HEK293 (cell line): ENCODE data around the gene PLA2G4C.

Experiments
- CTCF ChIA-PET: fragments of 350-600 bp; formaldehyde crosslinking; extraction: SDS; loops from one replicate; lab custom pipeline; 2021; ENCODE audit warnings: antibody characterized with exemption; lab: Yijun Ruan, JAX
- POLR2A ChIA-PET: fragments of 300-600 bp; formaldehyde crosslinking; extraction: SDS; loops from one replicate; lab custom pipeline; 2020; ENCODE audit warnings: antibody characterized with exemption, inconsistent platforms; lab: Yijun Ruan, JAX
- H3K27ac ChIP-seq: fragments of 200-500 bp; sonication (Bioruptor generic); 2 replicates; pipeline ENCODE4 v1.5.1; 2014; ENCODE audit warnings: low read depth, low read length, control low read depth, inconsistent platforms; ENCODE audit errors: extremely low read depth
- H3K36me3 ChIP-seq, 2 experiments: fragments of 200-500 bp in 1 of 2; sonication (Bioruptor generic) in 1 of 2; 1 replicate in 1 of 2; 2 replicates in 1 of 2; pipeline ENCODE4 v1.5.1; 2014 to 2017; ENCODE audit warnings: inconsistent platforms in 2 of 2, low read length in 2 of 2; ENCODE audit not compliant: control insufficient read depth in 2 of 2, insufficient read depth in 1 of 2
- H3K4me1 ChIP-seq: fragments of 200-500 bp; sonication (Bioruptor generic); 2 replicates; pipeline ENCODE4 v1.5.1; 2014; ENCODE audit warnings: mild to moderate bottlenecking, low read length, inconsistent platforms; ENCODE audit not compliant: control insufficient read depth, insufficient read depth
- H3K4me3 ChIP-seq: 2 replicates; pipeline ENCODE4 v1.5.1; 2011; ENCODE audit warnings: low read depth, mild to moderate bottlenecking, control low read depth, low read length, moderate library complexity
- H3K9me3 ChIP-seq: fragments of 200-500 bp; sonication (Bioruptor generic); 2 replicates; pipeline ENCODE4 v1.5.1; 2014; ENCODE audit warnings: low read depth, low read length, inconsistent platforms; ENCODE audit not compliant: control insufficient read depth, insufficient read depth
- BCL6B ChIP-seq: fragments of 450-650 bp; formaldehyde crosslinking; IDR thresholded peaks from 2 replicates; pipeline ENCODE4 v1.5.1; 2017; ENCODE audit warnings: missing biosample characterization, missing genetic modification characterization
- KLF8 ChIP-seq: fragments of 450-650 bp; formaldehyde crosslinking; IDR thresholded peaks from 2 replicates; pipeline ENCODE4 v1.5.1; 2016; ENCODE audit warnings: missing biosample characterization, missing genetic modification characterization
- SETDB1 ChIP-seq: IDR thresholded peaks from one replicate; pipeline ENCODE4 v1.6.1; 2017; ENCODE audit warnings: mild to moderate bottlenecking, low read length, moderate library complexity, mixed read lengths; ENCODE audit not compliant: insufficient read length
- ZFHX2 ChIP-seq: fragments of 450-650 bp; formaldehyde crosslinking; conservative IDR thresholded peaks from 2 replicates; pipeline ENCODE4 v1.5.1; 2016; ENCODE audit warnings: missing biosample characterization, missing genetic modification characterization
- ZFP41 ChIP-seq: fragments of 450-650 bp; formaldehyde crosslinking; IDR thresholded peaks from 2 replicates; pipeline ENCODE4 v1.5.1; 2016; ENCODE audit warnings: missing biosample characterization, missing genetic modification characterization, borderline replicate concordance
- ZFP69B ChIP-seq: fragments of 450-650 bp; formaldehyde crosslinking; IDR thresholded peaks from 2 replicates; pipeline ENCODE4 v1.5.1; 2016; ENCODE audit warnings: missing biosample characterization, missing genetic modification characterization
- ZNF121 ChIP-seq: fragments of 450-650 bp; formaldehyde crosslinking; IDR thresholded peaks from 2 replicates; pipeline ENCODE4 v1.5.1; 2016; ENCODE audit warnings: missing biosample characterization, missing genetic modification characterization
- ZNF221 ChIP-seq: fragments of 450-650 bp; formaldehyde crosslinking; IDR thresholded peaks from 2 replicates; pipeline ENCODE4 v1.5.1; 2017; ENCODE audit warnings: missing biosample characterization, missing genetic modification characterization, borderline replicate concordance
- ZNF280C ChIP-seq: fragments of 450-650 bp; formaldehyde crosslinking; IDR thresholded peaks from 2 replicates; pipeline ENCODE4 v1.5.1; 2016; ENCODE audit warnings: missing biosample characterization, missing genetic modification characterization
- ZNF394 ChIP-seq: fragments of 450-650 bp; formaldehyde crosslinking; IDR thresholded peaks from 2 replicates; pipeline ENCODE4 v1.5.1; 2016; ENCODE audit warnings: missing biosample characterization, missing genetic modification characterization, mild to moderate bottlenecking, moderate library complexity, borderline replicate concordance
- ZNF843 ChIP-seq: fragments of 450-650 bp; formaldehyde crosslinking; IDR thresholded peaks from 2 replicates; pipeline ENCODE4 v1.5.1; 2016; ENCODE audit warnings: missing biosample characterization, missing genetic modification characterization
- TF ChIP-seq, protein P1 (sequence below): IDR thresholded peaks from 2 replicates; pipeline ENCODE4 v1.6.1; 2011; ENCODE audit warnings: mild to moderate bottlenecking, low read depth, low read length, borderline replicate concordance
- TF ChIP-seq, protein P2 (sequence below): fragments of 450-650 bp; formaldehyde crosslinking; IDR thresholded peaks from 2 replicates; pipeline ENCODE4 v1.5.1; 2016; ENCODE audit warnings: missing biosample characterization, missing genetic modification characterization
- TF ChIP-seq, protein P3 (sequence below): fragments of 450-650 bp; formaldehyde crosslinking; IDR thresholded peaks from 2 replicates; pipeline ENCODE4 v1.5.1; 2016; ENCODE audit warnings: missing biosample characterization, missing genetic modification characterization
- TF ChIP-seq, protein P4 (sequence below): fragments of 450-650 bp; formaldehyde crosslinking; IDR thresholded peaks from 2 replicates; pipeline ENCODE4 v1.5.1; 2017; ENCODE audit warnings: missing biosample characterization, missing genetic modification characterization
- TF ChIP-seq, protein P5 (sequence below): fragments of 450-650 bp; formaldehyde crosslinking; IDR thresholded peaks from 2 replicates; pipeline ENCODE4 v1.5.1; 2016; ENCODE audit warnings: missing biosample characterization, missing genetic modification characterization, borderline replicate concordance

PLA2G4C gene

DNA sequence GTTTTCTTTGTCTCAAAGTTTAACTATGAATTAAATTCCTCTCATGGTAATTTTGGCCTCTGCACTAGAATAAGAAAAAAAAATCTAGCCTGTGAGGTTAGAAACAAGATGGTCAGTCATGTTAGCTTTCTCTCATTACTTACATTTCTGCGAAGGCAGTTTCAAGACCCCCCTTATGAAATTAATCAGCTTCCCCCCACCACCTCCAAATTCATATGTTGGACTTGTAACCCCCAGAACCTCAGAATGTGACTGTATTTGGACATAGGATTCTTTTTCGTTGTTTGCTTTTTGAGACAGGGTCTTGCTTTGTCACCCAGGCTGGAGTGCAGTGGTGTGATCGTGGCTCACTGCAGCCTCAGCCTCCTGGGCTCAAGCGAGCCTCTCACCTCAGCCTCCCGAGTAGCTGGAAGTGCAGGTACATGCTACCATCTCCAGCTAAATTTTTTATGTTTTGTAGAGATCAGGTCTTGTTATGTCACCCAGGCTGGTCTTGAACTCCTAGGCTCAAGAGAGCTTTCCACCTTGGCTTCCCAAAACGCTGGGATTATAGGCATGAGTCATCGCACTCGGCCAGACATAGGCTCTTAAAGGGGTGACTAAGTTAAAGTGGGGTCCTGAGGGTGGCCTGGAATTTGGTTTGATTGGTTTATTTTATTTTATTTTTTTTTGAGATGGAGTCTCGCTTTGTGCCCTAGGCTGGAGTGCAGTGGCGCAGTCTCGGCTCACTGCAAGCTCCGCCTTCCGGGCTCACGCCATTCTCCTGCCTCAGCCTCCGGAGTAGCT, 1.4 kb downstream of the PLA2G4C start:
- H3K27ac ChIP-seq = no peak overlapping the region
- H3K4me3 ChIP-seq = no peak overlapping the region
- no peaks in the 10 kb centered on the region for H3K9me3 ChIP-seq
- ChIA-PET POLR2A (no interaction called here), CTCF (interaction anchor here (0.6 to 13.5 kb wide), 12 partner anchors 8 to 178 kb away, joined by 3 to 276 read pairs (median 6); no protein-coding TSS in a partner anchor)
- H3K4me1 ChIP-seq = 0 out of 2 replicates have a peak, but pooled peaks cover 6% of the 10 kb centered on the region
- TF ChIP-seq, protein P1, sequence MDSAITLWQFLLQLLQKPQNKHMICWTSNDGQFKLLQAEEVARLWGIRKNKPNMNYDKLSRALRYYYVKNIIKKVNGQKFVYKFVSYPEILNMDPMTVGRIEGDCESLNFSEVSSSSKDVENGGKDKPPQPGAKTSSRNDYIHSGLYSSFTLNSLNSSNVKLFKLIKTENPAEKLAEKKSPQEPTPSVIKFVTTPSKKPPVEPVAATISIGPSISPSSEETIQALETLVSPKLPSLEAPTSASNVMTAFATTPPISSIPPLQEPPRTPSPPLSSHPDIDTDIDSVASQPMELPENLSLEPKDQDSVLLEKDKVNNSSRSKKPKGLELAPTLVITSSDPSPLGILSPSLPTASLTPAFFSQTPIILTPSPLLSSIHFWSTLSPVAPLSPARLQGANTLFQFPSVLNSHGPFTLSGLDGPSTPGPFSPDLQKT = no peak
- TF ChIP-seq, protein P2, sequence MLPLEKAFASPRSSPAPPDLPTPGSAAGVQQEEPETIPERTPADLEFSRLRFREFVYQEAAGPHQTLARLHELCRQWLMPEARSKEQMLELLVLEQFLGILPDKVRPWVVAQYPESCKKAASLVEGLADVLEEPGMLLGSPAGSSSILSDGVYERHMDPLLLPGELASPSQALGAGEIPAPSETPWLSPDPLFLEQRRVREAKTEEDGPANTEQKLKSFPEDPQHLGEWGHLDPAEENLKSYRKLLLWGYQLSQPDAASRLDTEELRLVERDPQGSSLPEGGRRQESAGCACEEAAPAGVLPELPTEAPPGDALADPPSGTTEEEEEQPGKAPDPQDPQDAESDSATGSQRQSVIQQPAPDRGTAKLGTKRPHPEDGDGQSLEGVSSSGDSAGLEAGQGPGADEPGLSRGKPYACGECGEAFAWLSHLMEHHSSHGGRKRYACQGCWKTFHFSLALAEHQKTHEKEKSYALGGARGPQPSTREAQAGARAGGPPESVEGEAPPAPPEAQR (tag by site-specific recombination) = no peak
- TF ChIP-seq, protein P3, sequence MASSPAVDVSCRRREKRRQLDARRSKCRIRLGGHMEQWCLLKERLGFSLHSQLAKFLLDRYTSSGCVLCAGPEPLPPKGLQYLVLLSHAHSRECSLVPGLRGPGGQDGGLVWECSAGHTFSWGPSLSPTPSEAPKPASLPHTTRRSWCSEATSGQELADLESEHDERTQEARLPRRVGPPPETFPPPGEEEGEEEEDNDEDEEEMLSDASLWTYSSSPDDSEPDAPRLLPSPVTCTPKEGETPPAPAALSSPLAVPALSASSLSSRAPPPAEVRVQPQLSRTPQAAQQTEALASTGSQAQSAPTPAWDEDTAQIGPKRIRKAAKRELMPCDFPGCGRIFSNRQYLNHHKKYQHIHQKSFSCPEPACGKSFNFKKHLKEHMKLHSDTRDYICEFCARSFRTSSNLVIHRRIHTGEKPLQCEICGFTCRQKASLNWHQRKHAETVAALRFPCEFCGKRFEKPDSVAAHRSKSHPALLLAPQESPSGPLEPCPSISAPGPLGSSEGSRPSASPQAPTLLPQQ (tag by site-specific recombination) = peak; percentile 88
- TF ChIP-seq ZNF394 (0 out of 2 replicates have a peak, but pooled peaks have one; percentile 34), ZFP69B (tag by site-specific recombination) (peak; percentile 90), ZNF843 (no peak), ZFHX2 (tag by site-specific recombination) (no peak), ZNF280C (tag by site-specific recombination) (no peak), KLF8 (tag by site-specific recombination) (no peak), BCL6B (no peak)
- TF ChIP-seq, protein P4, sequence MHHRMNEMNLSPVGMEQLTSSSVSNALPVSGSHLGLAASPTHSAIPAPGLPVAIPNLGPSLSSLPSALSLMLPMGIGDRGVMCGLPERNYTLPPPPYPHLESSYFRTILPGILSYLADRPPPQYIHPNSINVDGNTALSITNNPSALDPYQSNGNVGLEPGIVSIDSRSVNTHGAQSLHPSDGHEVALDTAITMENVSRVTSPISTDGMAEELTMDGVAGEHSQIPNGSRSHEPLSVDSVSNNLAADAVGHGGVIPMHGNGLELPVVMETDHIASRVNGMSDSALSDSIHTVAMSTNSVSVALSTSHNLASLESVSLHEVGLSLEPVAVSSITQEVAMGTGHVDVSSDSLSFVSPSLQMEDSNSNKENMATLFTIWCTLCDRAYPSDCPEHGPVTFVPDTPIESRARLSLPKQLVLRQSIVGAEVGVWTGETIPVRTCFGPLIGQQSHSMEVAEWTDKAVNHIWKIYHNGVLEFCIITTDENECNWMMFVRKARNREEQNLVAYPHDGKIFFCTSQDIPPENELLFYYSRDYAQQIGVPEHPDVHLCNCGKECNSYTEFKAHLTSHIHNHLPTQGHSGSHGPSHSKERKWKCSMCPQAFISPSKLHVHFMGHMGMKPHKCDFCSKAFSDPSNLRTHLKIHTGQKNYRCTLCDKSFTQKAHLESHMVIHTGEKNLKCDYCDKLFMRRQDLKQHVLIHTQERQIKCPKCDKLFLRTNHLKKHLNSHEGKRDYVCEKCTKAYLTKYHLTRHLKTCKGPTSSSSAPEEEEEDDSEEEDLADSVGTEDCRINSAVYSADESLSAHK (tag by site-specific recombination) = peak; percentile 97
- H3K36me3 ChIP-seq = peaks cover 0 to under 1% of the 10 kb centered on the region in 2 experiments; a peak in 2 of 3 replicates

- 0 out of 2 replicates have a peak, but pooled peaks cover 4% of the 10 kb centered on the region for H3K4me1 ChIP-seq
- CTCF ChIA-PET = interaction anchor here (0.6 to 13.5 kb wide), 10 partner anchors 10 to 188 kb away, joined by 3 to 276 read pairs (median 8); no protein-coding TSS in a partner anchor
Observed at GRCh38 chr19:48103922-48104321, 6.7 kb downstream of the PLA2G4C start.

More at GRCh38 chr19:48103922-48104321, 6.7 kb downstream of the PLA2G4C start:
- H3K27ac ChIP-seq = no peak overlapping the region
- H3K36me3 ChIP-seq = no peaks in the 10 kb centered on the region
- TF ChIP-seq, protein P5, sequence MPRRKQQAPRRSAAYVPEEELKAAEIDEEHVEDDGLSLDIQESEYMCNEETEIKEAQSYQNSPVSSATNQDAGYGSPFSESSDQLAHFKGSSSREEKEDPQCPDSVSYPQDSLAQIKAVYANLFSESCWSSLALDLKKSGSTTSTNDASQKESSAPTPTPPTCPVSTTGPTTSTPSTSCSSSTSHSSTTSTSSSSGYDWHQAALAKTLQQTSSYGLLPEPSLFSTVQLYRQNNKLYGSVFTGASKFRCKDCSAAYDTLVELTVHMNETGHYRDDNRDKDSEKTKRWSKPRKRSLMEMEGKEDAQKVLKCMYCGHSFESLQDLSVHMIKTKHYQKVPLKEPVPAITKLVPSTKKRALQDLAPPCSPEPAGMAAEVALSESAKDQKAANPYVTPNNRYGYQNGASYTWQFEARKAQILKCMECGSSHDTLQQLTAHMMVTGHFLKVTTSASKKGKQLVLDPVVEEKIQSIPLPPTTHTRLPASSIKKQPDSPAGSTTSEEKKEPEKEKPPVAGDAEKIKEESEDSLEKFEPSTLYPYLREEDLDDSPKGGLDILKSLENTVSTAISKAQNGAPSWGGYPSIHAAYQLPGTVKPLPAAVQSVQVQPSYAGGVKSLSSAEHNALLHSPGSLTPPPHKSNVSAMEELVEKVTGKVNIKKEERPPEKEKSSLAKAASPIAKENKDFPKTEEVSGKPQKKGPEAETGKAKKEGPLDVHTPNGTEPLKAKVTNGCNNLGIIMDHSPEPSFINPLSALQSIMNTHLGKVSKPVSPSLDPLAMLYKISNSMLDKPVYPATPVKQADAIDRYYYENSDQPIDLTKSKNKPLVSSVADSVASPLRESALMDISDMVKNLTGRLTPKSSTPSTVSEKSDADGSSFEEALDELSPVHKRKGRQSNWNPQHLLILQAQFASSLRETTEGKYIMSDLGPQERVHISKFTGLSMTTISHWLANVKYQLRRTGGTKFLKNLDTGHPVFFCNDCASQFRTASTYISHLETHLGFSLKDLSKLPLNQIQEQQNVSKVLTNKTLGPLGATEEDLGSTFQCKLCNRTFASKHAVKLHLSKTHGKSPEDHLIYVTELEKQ (tag by site-specific recombination) = no peak
- no peak for TF ChIP-seq ZFP41
- TF ChIP-seq ZNF121 (tag by site-specific recombination) = peak; percentile 92
- TF ChIP-seq SETDB1 = no peak
- TF ChIP-seq ZNF221 (tag by site-specific recombination) = no peak
- H3K9me3 ChIP-seq = no peaks in the 10 kb centered on the region
- POLR2A ChIA-PET = no interaction called here
- H3K4me3 ChIP-seq = no peak overlapping the region
